AG04450 (cell line): Measurements from ENCODE around the gene ACER1. TPM values are rescaled to one million over a fixed set of nuclear protein-coding genes. Genes with fewer than 3 reads are reported as not detected.
"Not testable (repeated sequence)": the region's sequence is repeated elsewhere in the genome, so short reads cannot be mapped to it uniquely, and the experiment has no call there.

Source experiments
- CTCF ChIA-PET: fragments of 300-600, 350-600 bp; formaldehyde crosslinking; extraction: SDS; loops from one replicate; lab custom pipeline; 2022; ENCODE audit warnings: antibody characterized with exemption, inconsistent platforms; lab: Charles Lee
- POLR2A ChIA-PET: fragments of 350-600 bp; formaldehyde crosslinking; extraction: SDS; loops from one replicate; lab custom pipeline; 2021; ENCODE audit warnings: antibody characterized with exemption, inconsistent platforms; lab: Yijun Ruan, JAX
- DNase-seq: peaks from one replicate; pipeline ENCODE4 v3.0.0-alpha.2; 2011; ENCODE audit warnings: low read depth, low spot score
- H3K27ac ChIP-seq: one replicate; pipeline ENCODE4 v1.5.1; 2012; ENCODE audit warnings: low read depth, low read length, control low read depth
- H3K27me3 ChIP-seq: one replicate; pipeline ENCODE4 v1.6.0; 2012; ENCODE audit warnings: low read length; ENCODE audit not compliant: control insufficient read depth, insufficient read depth
- H3K4me3 ChIP-seq: 2 replicates; pipeline ENCODE4 v1.5.1; 2011; ENCODE audit warnings: mild to moderate bottlenecking, low read depth, low read length, control low read depth
- H3K9me3 ChIP-seq: 2 replicates; pipeline ENCODE4 v1.5.1; 2012; ENCODE audit warnings: low read length; ENCODE audit not compliant: control insufficient read depth, insufficient read depth
- CTCF ChIP-seq: IDR thresholded peaks from 2 replicates; pipeline ENCODE4 v1.5.1; 2011; ENCODE audit warnings: low read depth, low read length, control low read depth, inconsistent platforms
- polyA plus RNA-seq: library from polyadenylated mRNA; depleted of rRNA; stranded (reverse); fragments of >200 nt; gene quantifications from 2 replicates; pipeline ENCODE4 v1.2.3, GENCODE V29; 2011

The ACER1 gene
- polyA plus RNA-seq, 1 experiment = not detected

- no peak for TF ChIP-seq CTCF
- H3K4me3 ChIP-seq = no peak overlapping the region
- ChIA-PET POLR2A (no interaction called here), CTCF (interaction anchor here (1.1 to 2.3 kb wide), 2 partner anchors 74 to 79 kb away, joined by 3 to 21 read pairs; no protein-coding TSS in a partner anchor)
- DNase-seq = no peak
- no peak overlapping the region for H3K27ac ChIP-seq
- peaks cover 22% of the 10 kb centered on the region for H3K9me3 ChIP-seq
- peaks cover 5% of the 10 kb centered on the region for H3K27me3 ChIP-seq
Measured at GRCh38 chr19:6297202-6297601, 36.2 kb downstream of the ACER1 start.

- no peak for TF ChIP-seq CTCF
- no peaks in the 10 kb centered on the region for H3K27me3 ChIP-seq
- POLR2A ChIA-PET = no interaction called here
- H3K27ac ChIP-seq = no peak overlapping the region
- no peak for DNase-seq
- no peak overlapping the region for H3K4me3 ChIP-seq
- H3K9me3 ChIP-seq = peaks cover 61% of the 10 kb centered on the region
- CTCF ChIA-PET = no interaction called here
Measured at GRCh38 chr19:6292006-6292405, 41.4 kb downstream of the ACER1 start.

GRCh38 chr19:6288737-6289136 lies 44.7 kb downstream of the ACER1 start:
- peaks cover 71% of the 10 kb centered on the region for H3K9me3 ChIP-seq
- H3K4me3 ChIP-seq = no peak overlapping the region
- ChIA-PET POLR2A (no interaction called here), CTCF (interaction anchor here (0.7 kb wide), 1 partner anchor 111 kb away, joined by 3 read pairs; no protein-coding TSS in a partner anchor)
- TF ChIP-seq CTCF = no peak
- no peak for DNase-seq
- no peaks in the 10 kb centered on the region for H3K27me3 ChIP-seq
- H3K27ac ChIP-seq = no peak overlapping the region

GRCh38 chr19:6287269-6287885 lies 46.0 kb downstream of the ACER1 start:
- H3K27ac ChIP-seq = no peak overlapping the region
- peaks cover 57% of the 10 kb centered on the region for H3K9me3 ChIP-seq
- H3K27me3 ChIP-seq = no peaks in the 10 kb centered on the region
- H3K4me3 ChIP-seq = no peak overlapping the region
- CTCF ChIA-PET = no interaction called here
- no peak for DNase-seq
- POLR2A ChIA-PET = no interaction called here
- TF ChIP-seq CTCF = no peak

GRCh38 chr19:6286676-6287075 lies 46.7 kb downstream of the ACER1 start:
- H3K4me3 ChIP-seq = no peak overlapping the region
- no peak for DNase-seq
- CTCF ChIA-PET = no interaction called here
- peaks cover 50% of the 10 kb centered on the region for H3K9me3 ChIP-seq
- H3K27me3 ChIP-seq = no peaks in the 10 kb centered on the region
- POLR2A ChIA-PET = no interaction called here
- no peak overlapping the region for H3K27ac ChIP-seq
- TF ChIP-seq CTCF = no peak

- DNase-seq, H3K4me3 ChIP-seq, POLR2A ChIA-PET, H3K27me3 ChIP-seq, H3K27ac ChIP-seq: not testable (repeated sequence)
- CTCF ChIA-PET = interaction anchor here (1.7 to 4.3 kb wide), 3 partner anchors 17 to 234 kb away, joined by 4 to 13 read pairs (median 7); no protein-coding TSS in a partner anchor
- H3K9me3 ChIP-seq = peaks cover 20% of the 10 kb centered on the region
Measured at GRCh38 chr19:6282393-6282792, 51.0 kb downstream of the ACER1 start.
